Cortex of kidney (tissue), 1 donor: Measurements from ENCODE around the gene MLST8.

Experiments
- DNase-seq: peaks from one replicate; lab custom pipeline; 2025; lab: John Stamatoyannopoulos, UW

The MLST8 gene

DNA sequence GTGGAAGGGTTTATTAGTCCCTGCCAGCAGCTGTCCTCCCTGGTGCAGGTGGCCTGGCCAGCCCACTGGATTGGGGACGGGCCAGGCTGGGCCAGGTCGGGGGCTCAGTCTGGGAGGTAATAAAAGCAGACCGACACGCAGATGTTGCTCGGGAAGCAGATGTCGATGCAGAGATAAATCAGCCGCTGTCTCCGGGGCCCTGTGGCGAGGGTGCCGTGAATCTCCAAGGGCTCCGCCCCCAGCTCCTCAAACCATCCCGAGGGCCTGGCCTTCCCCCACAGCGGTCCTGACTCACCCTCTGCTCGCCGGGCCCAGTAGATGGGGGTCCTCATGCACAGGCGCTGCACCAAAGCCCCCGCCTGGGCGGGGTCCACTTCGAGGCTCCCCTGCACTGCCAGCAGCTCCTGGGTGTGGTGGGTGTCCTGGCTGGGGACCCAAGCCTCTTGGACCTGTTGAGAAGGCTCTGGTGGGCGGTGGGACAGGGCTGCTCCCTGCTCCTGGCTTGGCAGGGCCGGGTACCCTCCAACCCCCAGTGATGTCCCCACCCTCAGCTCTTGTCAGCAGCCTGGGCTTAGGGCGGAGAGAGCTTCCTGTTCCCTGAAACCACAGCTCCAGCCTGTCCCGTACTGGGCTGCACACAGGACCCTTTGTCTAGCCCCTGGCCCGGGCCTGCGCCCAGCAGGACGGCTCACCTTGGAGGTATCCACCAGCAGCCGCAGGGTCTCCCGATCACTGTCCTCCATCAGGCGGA lies 4.2 kb downstream of the MLST8 start:
- no peak for DNase-seq

GRCh38 chr16:2210009-2210332 lies 4.7 kb downstream of the MLST8 start:
- no peak for DNase-seq

GRCh38 chr16:2210386-2211365 lies 5.4 kb downstream of the MLST8 start, which contains the start of gene BRICD5:
BRICD5 (minus strand) TSS chr16:2210863; CDS start chr16:2210833, 30 bp downstream.
- no peak for DNase-seq

- DNase-seq = no peak
Observed at GRCh38 chr16:2211923-2212347, 6.7 kb downstream of the MLST8 start.

- no peak for DNase-seq
Observed at GRCh38 chr16:2212362-2213324, 7.4 kb downstream of the MLST8 start.

DNA sequence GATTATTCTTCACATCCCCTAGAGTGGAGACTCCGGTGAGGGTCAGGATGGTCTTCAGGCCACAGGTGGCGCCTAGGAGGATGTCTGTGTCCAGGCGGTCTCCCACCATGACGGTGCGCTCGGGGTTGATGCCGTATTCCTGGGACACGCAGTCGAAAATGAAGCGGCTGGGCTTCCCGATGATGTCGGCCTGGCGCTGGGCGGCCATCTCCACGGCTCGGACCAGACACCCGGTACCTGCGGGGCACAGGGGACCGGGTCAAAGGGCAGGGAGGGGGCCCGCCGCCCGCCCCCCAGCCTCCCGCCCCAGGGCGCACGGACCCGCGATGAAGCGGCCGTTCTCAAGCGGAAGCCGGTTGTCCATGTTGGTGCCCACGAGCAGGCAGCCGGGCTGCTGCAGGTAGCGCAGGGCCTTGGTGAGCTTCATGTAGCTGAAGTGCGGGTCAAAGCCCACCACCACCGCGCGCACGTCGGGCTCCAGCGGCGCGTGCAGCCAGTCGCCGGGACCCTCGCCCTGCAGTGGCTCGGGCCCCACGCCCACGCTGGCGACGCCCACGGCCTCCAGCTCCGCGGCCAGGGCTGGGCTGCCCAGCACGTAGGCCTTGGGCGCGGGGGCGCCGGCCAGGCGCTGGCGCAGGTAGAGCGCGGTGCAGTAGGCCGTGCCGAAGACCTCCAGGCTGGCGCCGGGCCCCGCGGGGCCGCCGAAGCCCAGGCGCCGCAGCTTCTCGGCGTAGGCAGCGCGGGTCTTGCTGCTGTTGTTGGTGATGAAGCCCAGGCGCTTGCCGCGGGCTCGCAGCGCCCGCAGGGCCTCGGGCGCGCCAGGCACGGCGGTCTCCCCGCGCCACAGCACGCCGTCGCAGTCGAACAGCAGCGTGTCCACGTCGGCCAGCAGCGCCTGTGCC lies 8.8 kb downstream of the MLST8 start:
- DNase-seq = no peak

- no peak for DNase-seq
Observed at GRCh38 chr16:2214719-2214968, 9.4 kb downstream of the MLST8 start, which contains the start of gene PGP. PGP (minus strand) TSS chr16:2214840; CDS start chr16:2214777, 63 bp downstream.

DNA sequence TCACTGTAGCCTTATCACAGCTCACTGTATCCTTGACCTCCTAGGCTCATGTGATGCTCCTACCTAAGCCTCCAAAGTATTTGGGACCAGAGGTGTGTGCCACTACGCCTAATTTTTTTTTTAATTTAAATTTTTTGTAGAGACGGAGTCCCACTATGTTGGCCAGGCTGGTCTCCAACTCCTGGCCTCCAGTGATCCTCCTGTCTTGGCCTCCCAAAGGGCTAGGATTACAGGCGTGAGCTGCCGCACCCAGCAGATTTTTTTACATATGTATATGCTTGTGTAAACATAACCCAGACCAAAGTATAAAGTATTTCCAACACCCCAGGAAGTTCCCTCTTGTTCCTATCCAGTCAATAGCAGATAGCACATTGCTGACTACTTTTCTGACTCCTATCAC lies 11.1 kb downstream of the MLST8 start:
- no peak for DNase-seq

GRCh38 chr16:2223221-2223941 lies 18.1 kb downstream of the MLST8 start, which contains the start of gene E4F1:
E4F1 (plus strand) TSS chr16:2223591; CDS start chr16:2223614, 23 bp downstream.
- DNase-seq = peak; percentile 75

GRCh38 chr16:2223942-2224486 lies 18.8 kb downstream of the MLST8 start:
- DNase-seq = no peak

DNA sequence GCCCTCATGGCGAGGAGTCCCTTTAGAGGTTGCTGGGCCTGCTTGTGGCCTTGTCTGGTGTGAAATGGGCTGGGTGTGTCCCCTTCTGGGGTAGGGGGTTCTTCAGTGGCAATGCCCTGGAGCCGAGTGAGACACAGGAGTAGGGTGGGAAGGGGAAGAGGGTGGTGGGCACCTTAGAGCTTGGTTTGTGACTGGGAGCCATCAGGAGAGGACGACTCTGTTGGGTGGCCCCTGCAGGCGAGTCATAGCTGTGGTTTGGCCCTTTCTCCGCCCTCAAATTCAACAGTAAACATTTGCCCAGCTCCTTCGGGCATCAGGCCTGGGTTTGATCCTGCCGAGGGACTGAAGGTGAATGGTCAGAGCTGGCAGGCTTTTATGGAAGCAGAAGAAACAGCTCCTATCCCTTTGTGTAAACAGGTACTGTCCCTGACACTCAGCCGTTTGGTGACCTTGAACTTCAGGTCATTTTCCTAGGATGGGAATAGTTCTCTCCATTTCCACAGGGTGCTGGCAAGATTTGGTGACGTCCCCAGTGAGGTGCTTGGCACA lies 21.1 kb downstream of the MLST8 start:
- DNase-seq = no peak

DNA sequence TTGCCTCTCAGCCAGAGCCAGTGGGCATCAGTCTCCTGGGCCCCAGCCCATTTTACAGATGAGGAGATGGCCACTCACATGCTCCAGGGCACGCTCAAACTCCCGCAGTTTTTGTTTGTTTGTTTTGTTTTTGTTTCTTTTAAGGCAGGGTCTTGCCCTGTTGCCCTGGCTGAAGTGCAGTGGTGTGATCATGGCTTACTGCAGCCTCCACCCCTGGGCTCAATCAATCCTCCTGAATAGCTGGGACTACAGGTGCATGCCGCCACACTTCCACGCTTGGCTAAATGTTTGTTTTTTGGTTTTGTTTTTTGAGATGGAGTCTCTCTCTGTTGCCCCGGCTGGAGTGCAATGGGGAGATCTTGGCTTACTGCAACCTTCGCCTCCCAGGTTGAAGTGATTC lies 21.7 kb downstream of the MLST8 start:
- DNase-seq = no peak

GRCh38 chr16:2228161-2228824 lies 23.0 kb downstream of the MLST8 start:
- no peak for DNase-seq

DNA sequence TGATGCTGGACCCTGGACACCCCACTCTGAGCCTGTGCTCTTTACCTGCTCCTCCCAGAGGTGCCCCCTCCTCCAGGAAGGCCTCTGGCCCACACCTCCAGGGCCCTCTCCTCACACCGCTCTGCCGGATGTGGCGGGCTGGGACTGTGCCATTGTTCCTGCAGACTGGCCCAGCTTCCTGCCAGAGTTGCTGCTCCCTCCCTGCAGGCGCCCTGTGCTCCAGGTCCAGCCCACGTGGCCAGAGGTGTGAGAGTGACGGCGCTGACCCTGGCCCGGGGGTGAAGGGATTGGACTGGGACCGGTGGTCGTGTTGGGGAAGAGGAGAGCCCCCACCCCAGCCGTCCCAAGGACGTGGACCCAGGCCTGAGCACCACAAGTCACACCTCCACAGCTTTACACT lies 23.8 kb downstream of the MLST8 start:
- DNase-seq = no peak

- no peak for DNase-seq
Observed at GRCh38 chr16:2229632-2230250, 24.5 kb downstream of the MLST8 start.

- no peak for DNase-seq
Observed at GRCh38 chr16:2230376-2230775, 25.1 kb downstream of the MLST8 start.

GRCh38 chr16:2231016-2231931 lies 26.0 kb downstream of the MLST8 start:
- no peak for DNase-seq
